NOMO-1 (cell line): ENCODE results near the gene CNNM1.

Source experiments
- DNase-seq, 2 experiments: peaks; one replicate each; lab custom pipeline; 2025; ENCODE audit not compliant: unreplicated experiment in 2 of 2; lab: John Stamatoyannopoulos, UW

The CNNM1 gene

GRCh38 chr10:99412099-99412498, 82.9 kb downstream of the CNNM1 start:
- DNase-seq, result no peak

GRCh38 chr10:99418910-99419624, 89.9 kb downstream of the CNNM1 start:
- no peak for DNase-seq

GRCh38 chr10:99419688-99420087, 90.5 kb downstream of the CNNM1 start:
- DNase-seq, result no peak

- DNase-seq, result no peak
These were observed 92.1 kb downstream of the CNNM1 start for GRCh38 chr10:99421233-99421739.

GRCh38 chr10:99422529-99423096, 93.5 kb downstream of the CNNM1 start:
- no peak for DNase-seq

GRCh38 chr10:99424656-99425055, 95.5 kb downstream of the CNNM1 start:
- DNase-seq, result no peak

GRCh38 chr10:99425204-99425603, 96.0 kb downstream of the CNNM1 start:
- DNase-seq, result no peak

- DNase-seq, result no peak
These were observed 97.5 kb downstream of the CNNM1 start for GRCh38 chr10:99426689-99427088.

- DNase-seq, result no peak
These were observed 98.5 kb downstream of the CNNM1 start for GRCh38 chr10:99427566-99428190.

- no peak for DNase-seq
These were observed 100.5 kb downstream of the CNNM1 start for GRCh38 chr10:99429517-99430095.

- peak in 1 of 2 experiments; percentile 40 for DNase-seq
These were observed 100.9 kb downstream of the CNNM1 start for GRCh38 chr10:99430116-99430450.

GRCh38 chr10:99430451-99431189, 101.5 kb downstream of the CNNM1 start, which contains the start of gene GOT1:
Gene GOT1, minus strand, starts transcription at chr10:99430624. Its CDS starts 59 bp downstream, at chr10:99430565.
- DNase-seq, result peak; percentile 97 to 98

GRCh38 chr10:99431190-99431760, 102.1 kb downstream of the CNNM1 start:
- DNase-seq, result peak; percentile 18 to 38

GRCh38 chr10:99432047-99432446, 102.9 kb downstream of the CNNM1 start:
- no peak for DNase-seq

- DNase-seq, result no peak
These were observed 103.7 kb downstream of the CNNM1 start for GRCh38 chr10:99432881-99433280.

- DNase-seq, result no peak
These were observed 104.3 kb downstream of the CNNM1 start for GRCh38 chr10:99433378-99434020.

GRCh38 chr10:99435986-99436638, 107.0 kb downstream of the CNNM1 start:
- DNase-seq, result peak; percentile 52 to 57

GRCh38 chr10:99438890-99439289, 109.7 kb downstream of the CNNM1 start:
- DNase-seq, result no peak

GRCh38 chr10:99442394-99442793, 113.2 kb downstream of the CNNM1 start:
- DNase-seq, result no peak
